ENCODE data around the gene CADM4.

DNA sequence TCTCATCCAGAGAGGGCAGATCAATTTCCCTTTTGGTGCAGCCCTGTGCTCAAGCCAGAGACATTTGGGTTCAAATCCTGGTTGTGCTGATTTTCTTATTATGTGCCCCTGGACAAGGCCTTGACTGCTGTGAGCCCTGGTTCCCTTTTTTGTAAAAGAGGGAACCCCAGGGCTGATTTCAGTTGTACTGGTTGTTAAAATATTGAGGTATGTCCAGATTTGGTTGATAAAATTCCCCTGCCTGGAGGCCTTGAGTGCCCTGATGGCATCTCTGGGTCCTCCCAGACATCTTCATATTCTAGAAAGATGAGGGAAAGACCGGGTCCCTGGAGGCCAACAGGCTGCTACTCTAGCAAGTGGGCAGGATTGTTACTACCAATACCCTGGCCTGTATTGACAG lies 44.7 kb upstream of the CADM4 start:
- TF ChIP-seq, protein P1, sequence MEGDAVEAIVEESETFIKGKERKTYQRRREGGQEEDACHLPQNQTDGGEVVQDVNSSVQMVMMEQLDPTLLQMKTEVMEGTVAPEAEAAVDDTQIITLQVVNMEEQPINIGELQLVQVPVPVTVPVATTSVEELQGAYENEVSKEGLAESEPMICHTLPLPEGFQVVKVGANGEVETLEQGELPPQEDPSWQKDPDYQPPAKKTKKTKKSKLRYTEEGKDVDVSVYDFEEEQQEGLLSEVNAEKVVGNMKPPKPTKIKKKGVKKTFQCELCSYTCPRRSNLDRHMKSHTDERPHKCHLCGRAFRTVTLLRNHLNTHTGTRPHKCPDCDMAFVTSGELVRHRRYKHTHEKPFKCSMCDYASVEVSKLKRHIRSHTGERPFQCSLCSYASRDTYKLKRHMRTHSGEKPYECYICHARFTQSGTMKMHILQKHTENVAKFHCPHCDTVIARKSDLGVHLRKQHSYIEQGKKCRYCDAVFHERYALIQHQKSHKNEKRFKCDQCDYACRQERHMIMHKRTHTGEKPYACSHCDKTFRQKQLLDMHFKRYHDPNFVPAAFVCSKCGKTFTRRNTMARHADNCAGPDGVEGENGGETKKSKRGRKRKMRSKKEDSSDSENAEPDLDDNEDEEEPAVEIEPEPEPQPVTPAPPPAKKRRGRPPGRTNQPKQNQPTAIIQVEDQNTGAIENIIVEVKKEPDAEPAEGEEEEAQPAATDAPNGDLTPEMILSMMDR (conservative IDR thresholded peaks at IDR 0.05; ENCODE audit: low read depth, low read length), result no peak
- TF ChIP-seq EZH2 (IDR thresholded peaks at IDR 0.05; ENCODE audit: borderline replicate concordance, low read depth, low read length, poor library complexity, severe bottlenecking), result no peak
